Aorta (tissue), 5 donors: Measurements from ENCODE around the gene CHGA. TPM values are rescaled to one million over a fixed set of nuclear protein-coding genes. Genes with fewer than 3 reads are reported as not detected.

Experiments
- ATAC-seq: fragments of 200-7000 bp; cut with Tn5 transposase; one replicate; pipeline ENCODE4 v1.9.1; 2022; ENCODE audit warnings: moderate library complexity; ENCODE audit not compliant: low FRiP score
- DNase-seq, 2 donors: peaks; one replicate each; pipeline ENCODE4 v3.0.0-alpha.2; 2020
- H3K27ac ChIP-seq, 2 donors: one replicate each; pipeline ENCODE4 v1.5.1; 2013; ENCODE audit warnings: low read length in 2 of 2, mild to moderate bottlenecking in 2 of 2, moderate library complexity in 2 of 2, control low read depth in 1 of 2, inconsistent platforms in 1 of 2, low read depth in 1 of 2
- H3K27me3 ChIP-seq, 2 donors: one replicate each; pipeline ENCODE4 v1.6.1; 2013; ENCODE audit warnings: control low read depth in 1 of 2, low read length in 1 of 2, mild to moderate bottlenecking in 1 of 2, moderate library complexity in 1 of 2; ENCODE audit not compliant: insufficient read depth in 2 of 2, control insufficient read depth in 1 of 2
- H3K36me3 ChIP-seq, 2 donors: one replicate each; pipeline ENCODE4 v1.6.1; 2013; ENCODE audit warnings: control low read depth in 1 of 2, low read length in 1 of 2, mild to moderate bottlenecking in 1 of 2; ENCODE audit not compliant: insufficient read depth in 2 of 2, control insufficient read depth in 1 of 2
- H3K4me1 ChIP-seq, 2 donors: one replicate each; pipeline ENCODE4 v1.6.1; 2013; ENCODE audit warnings: low read length in 2 of 2, control low read depth in 1 of 2, mild to moderate bottlenecking in 1 of 2, moderate library complexity in 1 of 2; ENCODE audit not compliant: insufficient read depth in 2 of 2, control insufficient read depth in 1 of 2
- H3K4me3 ChIP-seq, 2 donors: one replicate each; pipeline ENCODE4 v1.5.1; 2013; ENCODE audit warnings: low read length in 2 of 2, control low read depth in 1 of 2, mild to moderate bottlenecking in 1 of 2
- H3K9me3 ChIP-seq: one replicate; pipeline ENCODE4 v1.6.1; 2013; ENCODE audit warnings: mild to moderate bottlenecking, low read length; ENCODE audit not compliant: control insufficient read depth
- WGBS, 2 donors: extraction: QIAGEN DNeasy Blood & Tissue Kit; methylation state at CpG; one replicate each; pipeline ENCODE4 v1.1.7; 2013; 5-methylcytosine and 5-hydroxymethylcytosine counted together
- intact Hi-C, 2 donors: fragments of 100-400 bp; cut with DNase I; formaldehyde crosslinking; loops; one replicate each; pipeline versions ENCODE4 v1.14.2 to v1.15.0; 2022
- polyA plus RNA-seq, 2 donors: library from polyadenylated mRNA; stranded (reverse); fragments of 200-250 nt; gene quantifications; one replicate each; pipeline ENCODE4 v1.2.3, GENCODE V29; 2013
- total RNA-seq, 2 donors: library from RNA; stranded (reverse); fragmentation: NEBNext Ultra II Directional; extraction: Animal tissue kit (Norgen Biotek cat#: 25700); gene quantifications; one replicate each; pipeline ENCODE4 v1.2.1, GENCODE V29; 2021
- donor health status: healthy with polysubstance abuse.
- donor health status: Bipolar disorder and iron deficiency.
- donor health status: DM: no; HTN: no; CAD: no.
- donor health status: DM: no; HTN: no; CAD: no.
- donor health status: DM: yes; HTN: yes; CAD: no.

CHGA gene
- total and polyA plus RNA-seq, 4 donors, result 0.13 to 4.8 TPM; not detected in 2

GRCh38 chr14:92943855-92944570, 21.1 kb downstream of the CHGA start:
- Histone ChIP-seq H3K27ac (no peak overlapping the region), H3K36me3 (peaks cover 0 to 2% of the 10 kb centered on the region in 2 donors), H3K27me3 (no peaks in the 10 kb centered on the region), H3K9me3 (no peaks in the 10 kb centered on the region), H3K4me1 (no peaks in the 10 kb centered on the region), H3K4me3 (no peak overlapping the region)
- DNase-seq, result no peak
- 86 to 90% methylated on average over 17 of the region's 17 CpGs for WGBS, 2 donors
- ATAC-seq, result no peak
- intact Hi-C loops, result no loop called here

GRCh38 chr14:92944976-92945375, 22.0 kb downstream of the CHGA start:
- Histone ChIP-seq H3K4me1 (no peaks in the 10 kb centered on the region), H3K27me3 (no peaks in the 10 kb centered on the region), H3K27ac (no peak overlapping the region), H3K9me3 (no peaks in the 10 kb centered on the region), H3K4me3 (no peak overlapping the region), H3K36me3 (peaks cover 0 to 2% of the 10 kb centered on the region in 2 donors)
- ATAC-seq, result no peak
- 91 to 95% methylated on average over 12 of the region's 12 CpGs for WGBS, 2 donors
- intact Hi-C loops, result no loop called here
- no peak for DNase-seq

GRCh38 chr14:92945544-92945943, 22.6 kb downstream of the CHGA start:
- ATAC-seq (no peak), DNase-seq (no peak)
- no peaks in the 10 kb centered on the region for H3K27me3 ChIP-seq
- no peak overlapping the region for H3K27ac ChIP-seq
- WGBS, 2 donors, result 93 to 97% methylated on average over 12 of the region's 12 CpGs
- H3K4me3 ChIP-seq, result no peak overlapping the region
- no peaks in the 10 kb centered on the region for H3K4me1 ChIP-seq
- intact Hi-C loops, result no loop called here
- peaks cover 0 to 2% of the 10 kb centered on the region in 2 donors for H3K36me3 ChIP-seq
- no peaks in the 10 kb centered on the region for H3K9me3 ChIP-seq

GRCh38 chr14:92945959-92946846, 23.3 kb downstream of the CHGA start:
- intact Hi-C loops, result no loop called here
- DNase-seq, result no peak
- peaks cover 0 to 2% of the 10 kb centered on the region in 2 donors for H3K36me3 ChIP-seq
- H3K27ac ChIP-seq, result no peak overlapping the region
- 64 to 67% methylated on average over 38 of the region's 38 CpGs for WGBS, 2 donors
- H3K9me3 ChIP-seq, result no peaks in the 10 kb centered on the region
- H3K4me3 ChIP-seq, result no peak overlapping the region
- H3K4me1 ChIP-seq, result no peaks in the 10 kb centered on the region
- no peak for ATAC-seq
- no peaks in the 10 kb centered on the region for H3K27me3 ChIP-seq

DNA sequence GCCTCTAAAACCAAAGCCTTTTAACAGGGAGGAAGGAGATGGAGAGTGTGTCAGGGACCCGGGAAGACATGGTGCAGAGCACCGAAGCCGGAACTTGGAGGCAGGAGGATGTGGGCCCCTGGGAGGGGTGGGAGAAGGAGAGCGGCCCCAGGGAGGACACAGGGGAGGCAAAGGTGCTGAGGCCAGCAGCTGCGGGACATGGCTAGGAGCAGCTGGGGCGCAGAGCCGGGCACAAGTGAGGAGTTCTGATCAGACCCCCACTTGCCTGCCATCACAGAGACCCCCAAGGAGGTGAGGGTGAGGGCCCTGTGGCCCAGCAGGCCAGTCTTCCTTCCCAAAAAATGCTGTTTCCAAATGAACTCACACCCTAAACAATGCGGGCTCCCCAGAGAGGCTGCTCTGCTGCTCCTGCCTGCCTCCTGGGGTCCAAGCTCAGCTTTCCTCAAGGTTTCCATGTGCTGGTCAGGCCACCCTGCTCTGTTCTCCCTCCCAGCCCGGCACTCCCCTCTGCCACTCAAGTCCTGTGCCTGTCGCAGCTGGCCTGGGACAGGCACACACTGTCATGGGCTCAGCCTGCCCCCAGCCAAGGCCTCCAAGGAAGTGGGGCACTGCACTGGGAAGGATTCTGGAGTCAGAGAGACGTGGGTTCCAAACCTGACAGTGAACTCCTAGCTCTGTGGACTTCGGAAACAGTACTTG, 24.0 kb downstream of the CHGA start:
- 95% methylated on average over 12 of the region's 12 CpGs for WGBS, 2 donors
- Histone ChIP-seq H3K4me3 (no peak overlapping the region), H3K27me3 (no peaks in the 10 kb centered on the region), H3K9me3 (no peaks in the 10 kb centered on the region), H3K4me1 (no peaks in the 10 kb centered on the region), H3K36me3 (no peaks in the 10 kb centered on the region), H3K27ac (no peak overlapping the region)
- DNase-seq (no peak), ATAC-seq (no peak)
- intact Hi-C loops, result no loop called here

DNA sequence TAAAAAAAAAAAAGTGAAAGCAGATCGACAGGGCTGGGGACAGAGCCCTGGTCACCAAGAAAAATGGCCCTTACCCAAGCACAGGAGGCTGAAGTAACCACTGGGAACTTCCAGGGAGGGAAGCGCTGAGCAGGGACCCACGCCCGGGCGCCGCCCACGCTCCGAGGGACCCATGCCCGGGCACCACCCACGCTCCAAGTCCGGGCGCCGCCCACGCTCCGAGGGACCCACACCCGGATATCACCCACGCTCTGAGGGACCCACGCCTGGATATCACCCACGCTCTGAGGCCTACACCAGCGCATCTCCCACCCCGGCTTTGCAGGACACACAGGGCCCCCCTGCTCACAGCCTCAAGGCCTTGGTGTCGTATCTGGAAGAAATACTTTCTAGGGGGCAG, 25.7 kb downstream of the CHGA start:
- Histone ChIP-seq H3K4me3 (no peak overlapping the region), H3K36me3 (no peaks in the 10 kb centered on the region), H3K9me3 (no peaks in the 10 kb centered on the region), H3K27me3 (no peaks in the 10 kb centered on the region), H3K27ac (no peak overlapping the region), H3K4me1 (no peaks in the 10 kb centered on the region)
- 94 to 95% methylated on average over 22 of the region's 22 CpGs for WGBS, 2 donors
- no peak for ATAC-seq
- DNase-seq, result no peak
- intact Hi-C loops, result no loop called here

DNA sequence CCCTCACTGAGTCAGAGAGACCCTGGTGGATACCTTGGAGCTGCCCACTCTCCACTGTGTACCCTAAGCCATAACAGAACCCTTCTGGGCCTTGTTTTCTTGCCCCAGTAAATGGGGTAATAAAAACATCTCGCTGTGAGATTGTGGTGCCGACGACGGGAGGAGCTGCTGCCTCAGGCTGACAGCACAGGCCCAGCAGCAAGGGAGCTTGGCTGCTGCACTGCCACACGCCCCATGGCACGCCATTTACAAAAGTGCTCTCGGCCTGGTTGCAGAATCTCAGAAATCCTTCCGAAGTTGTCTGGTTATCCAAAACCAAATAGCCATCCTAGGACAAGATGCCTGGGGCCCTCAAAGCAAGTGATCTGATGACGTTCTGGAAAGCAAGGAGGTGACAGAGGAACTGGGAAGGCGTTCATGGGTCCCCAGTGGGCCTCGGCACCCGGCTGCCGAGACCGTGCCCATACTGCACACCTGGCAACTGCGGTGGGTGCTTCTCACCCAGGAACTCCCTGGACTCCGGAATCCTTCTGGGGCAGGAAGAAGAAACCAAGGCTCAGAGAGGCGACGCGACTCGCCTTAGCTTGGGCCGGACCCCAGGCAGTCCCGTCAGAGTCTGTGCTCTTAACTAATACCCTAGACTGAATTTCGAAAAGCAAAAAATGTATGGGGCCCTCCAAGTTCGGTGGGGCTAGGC, 26.7 kb downstream of the CHGA start:
- 92 to 94% methylated on average over 24 of the region's 24 CpGs for WGBS, 2 donors
- H3K4me3 ChIP-seq, result no peak overlapping the region
- intact Hi-C loops, result no loop called here
- no peaks in the 10 kb centered on the region for H3K27me3 ChIP-seq
- H3K4me1 ChIP-seq, result no peaks in the 10 kb centered on the region
- no peak overlapping the region for H3K27ac ChIP-seq
- no peaks in the 10 kb centered on the region for H3K9me3 ChIP-seq
- DNase-seq, result no peak
- H3K36me3 ChIP-seq, result no peaks in the 10 kb centered on the region
- ATAC-seq, result no peak

DNA sequence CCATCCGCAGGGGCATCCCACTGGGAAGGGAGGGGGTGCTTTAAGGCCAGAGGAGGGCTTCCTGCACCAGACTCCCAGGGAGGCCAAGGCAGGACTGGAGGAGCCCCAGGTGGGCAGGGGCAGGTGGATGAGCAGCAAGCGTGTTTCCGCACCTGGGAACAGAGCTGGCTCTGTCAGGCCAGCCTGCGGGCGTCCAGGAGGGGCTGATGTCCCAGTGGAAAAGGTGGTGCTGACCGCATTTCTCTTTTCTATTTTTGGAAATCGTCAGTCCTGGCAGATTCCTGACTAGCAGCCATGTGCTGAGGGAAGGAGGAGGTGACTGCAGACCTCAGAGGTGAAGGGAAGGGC, 27.2 kb downstream of the CHGA start:
- H3K36me3 ChIP-seq, result no peaks in the 10 kb centered on the region
- no peaks in the 10 kb centered on the region for H3K4me1 ChIP-seq
- H3K9me3 ChIP-seq, result no peaks in the 10 kb centered on the region
- 56 to 63% methylated on average over 7 of the region's 7 CpGs for WGBS, 2 donors
- no peak overlapping the region for H3K4me3 ChIP-seq
- intact Hi-C loops, result no loop called here
- ATAC-seq (no peak), DNase-seq (no peak)
- H3K27me3 ChIP-seq, result no peaks in the 10 kb centered on the region
- H3K27ac ChIP-seq, result no peak overlapping the region
